ENCODE data around the gene SLC25A34. TPM values are rescaled to one million over a fixed set of nuclear protein-coding genes. Genes with fewer than 3 reads are reported as not detected.
A peak's percentile ranks its signal among the peaks of the same experiment; 100 is the strongest.

The SLC25A34 gene
- total RNA-seq, 4 donors from 2014 or later: 0.66 to 0.97 (median 0.76) TPM

DNA sequence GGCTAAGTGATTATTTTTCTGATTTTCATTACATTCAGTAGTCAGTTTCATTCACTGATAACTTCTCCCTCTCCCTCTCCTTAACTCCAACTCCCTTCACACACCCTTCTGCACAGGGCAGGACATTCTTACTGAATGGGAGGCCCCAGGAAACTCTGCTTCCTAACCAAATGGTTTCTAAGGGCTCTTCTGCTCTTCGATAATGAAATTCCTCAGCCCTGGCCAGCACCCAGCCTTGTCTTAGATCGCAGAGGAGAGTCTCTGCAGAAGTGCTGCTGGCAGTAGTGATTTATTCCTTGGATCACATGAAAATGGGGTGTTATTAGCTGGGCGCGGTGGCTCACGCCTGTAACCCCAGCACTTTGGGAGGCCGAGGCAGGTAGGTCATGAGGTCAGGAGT, 35.5 kb upstream of the SLC25A34 start:
- H3K9me3 ChIP-seq: no peaks in the 10 kb centered on the region
- DNase-seq (ENCODE audit: extremely low spot score): no peak
- H3K36me3 ChIP-seq: peaks cover 0 to 16% (median 6%) of the 10 kb centered on the region in 4 donors
- 59% methylated on average over 6 of the region's 6 CpGs for WGBS
- H3K4me1 ChIP-seq: peaks cover 48 to 82% (median 69%) of the 10 kb centered on the region in 4 donors
- intact Hi-C loops (cut with DNase I): no loop called here
- no peak overlapping the region for H3K4me3 ChIP-seq
- peak overlapping the region in 3 of 4 donors; percentile 11 to 57 (median 32) for H3K27ac ChIP-seq (replicated peaks in 1 of 4)
- H3K27me3 ChIP-seq: no peaks in the 10 kb centered on the region
- no peak for TF ChIP-seq POLR2AphosphoS5 (IDR thresholded peaks at IDR 0.05)
- TF ChIP-seq CTCF (IDR thresholded peaks at IDR 0.05): no peak
- TF ChIP-seq EP300 (IDR thresholded peaks at IDR 0.05): no peak
- no peak for TF ChIP-seq POLR2A (IDR thresholded peaks at IDR 0.05; ENCODE audit: low read depth)

DNA sequence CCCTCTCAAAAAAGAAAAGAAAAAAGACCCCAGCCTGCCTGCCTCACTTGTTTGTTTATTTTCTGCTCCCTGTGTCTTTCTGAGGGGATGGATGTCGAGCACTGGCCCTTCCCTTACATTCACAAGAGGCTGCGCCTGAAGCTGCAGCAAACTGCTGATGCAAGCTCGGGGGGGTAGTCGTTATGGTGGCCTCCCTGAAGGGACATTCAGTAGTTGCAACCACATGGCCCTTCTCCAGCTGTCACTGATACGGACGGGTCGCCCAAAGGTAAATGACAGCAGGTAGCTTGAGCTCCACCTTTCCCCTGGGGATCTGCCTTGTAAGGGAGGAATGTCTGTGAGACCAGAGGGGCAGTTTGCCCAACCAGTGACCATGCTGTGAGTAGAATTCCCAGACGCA, 34.3 kb upstream of the SLC25A34 start:
- 89% methylated on average over 8 of the region's 8 CpGs for WGBS

GRCh38 chr1:15702722-15703550, 33.1 kb upstream of the SLC25A34 start:
- TF ChIP-seq POLR2AphosphoS5 (IDR thresholded peaks at IDR 0.05) (no peak), POLR2A (IDR thresholded peaks at IDR 0.05; ENCODE audit: low read depth) (no peak), CTCF (IDR thresholded peaks at IDR 0.05) (peak in 2 of 3 experiments; percentile 22 to 30), EP300 (IDR thresholded peaks at IDR 0.05) (no peak)
- Histone ChIP-seq H3K4me1 (peaks cover 48 to 86% (median 74%) of the 10 kb centered on the region in 4 donors), H3K27me3 (no peaks in the 10 kb centered on the region), H3K36me3 (peaks cover 0 to 10% (median 9%) of the 10 kb centered on the region in 4 donors), H3K4me3 (peak overlapping the region in 3 of 4 donors; percentile 2 to 15 (median 10)), H3K27ac (replicated peaks in 1 of 4) (peak overlapping the region; percentile 82 to 91 (median 85)), H3K9me3 (no peaks in the 10 kb centered on the region)
- 65% methylated on average over 19 of the region's 19 CpGs for WGBS
- intact Hi-C loops (cut with DNase I): no loop called here
- no peak for DNase-seq (ENCODE audit: extremely low spot score)

More for the DNA sequence above, 34.3 kb upstream of the SLC25A34 start:
- TF ChIP-seq POLR2AphosphoS5 (IDR thresholded peaks at IDR 0.05) (no peak), CTCF (IDR thresholded peaks at IDR 0.05) (no peak), EP300 (IDR thresholded peaks at IDR 0.05) (no peak), POLR2A (IDR thresholded peaks at IDR 0.05; ENCODE audit: low read depth) (no peak)
- H3K4me3 ChIP-seq: no peak overlapping the region
- no peaks in the 10 kb centered on the region for H3K9me3 ChIP-seq
- no peaks in the 10 kb centered on the region for H3K27me3 ChIP-seq
- H3K36me3 ChIP-seq: peaks cover 0 to 11% (median 9%) of the 10 kb centered on the region in 4 donors
- no peak for DNase-seq (ENCODE audit: extremely low spot score)
- intact Hi-C loops (cut with DNase I): no loop called here
- peaks cover 50 to 86% (median 71%) of the 10 kb centered on the region in 4 donors for H3K4me1 ChIP-seq
- peak overlapping the region in 2 of 4 donors; percentile 87 to 91 for H3K27ac ChIP-seq (replicated peaks in 1 of 4)

DNA sequence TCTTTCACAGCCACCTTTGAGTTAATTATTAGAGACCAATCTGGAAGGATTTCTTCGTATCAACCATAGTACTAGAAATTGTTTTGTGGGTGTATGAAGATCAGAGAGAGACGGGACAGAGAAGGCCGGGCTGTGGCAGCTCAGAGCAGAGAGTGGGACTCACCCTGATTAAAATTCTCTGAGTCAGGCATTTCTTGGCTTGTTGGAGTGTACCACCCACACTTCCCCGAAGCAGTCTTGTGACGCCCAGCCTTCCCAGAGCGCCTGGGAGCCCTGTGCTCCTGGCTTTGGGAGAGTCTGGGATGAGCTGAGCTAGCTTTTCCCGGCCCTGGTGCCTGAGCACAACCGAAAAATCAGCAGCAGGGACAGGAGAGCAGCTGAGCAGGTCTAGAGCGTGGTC, 32.5 kb upstream of the SLC25A34 start:
- WGBS: 17% methylated on average over 8 of the region's 9 CpGs
- Histone ChIP-seq H3K4me3 (peak overlapping the region in 3 of 4 donors; percentile 2 to 15 (median 10)), H3K4me1 (peaks cover 48 to 89% (median 74%) of the 10 kb centered on the region in 4 donors), H3K27ac (replicated peaks in 1 of 4) (peak overlapping the region; percentile 82 to 91 (median 85)), H3K36me3 (peaks cover 0 to 10% (median 9%) of the 10 kb centered on the region in 4 donors), H3K27me3 (no peaks in the 10 kb centered on the region), H3K9me3 (no peaks in the 10 kb centered on the region)
- peak; percentile 94 for DNase-seq (ENCODE audit: extremely low spot score)
- intact Hi-C loops (cut with DNase I): no loop called here
- TF ChIP-seq POLR2A (IDR thresholded peaks at IDR 0.05; ENCODE audit: low read depth) (peak; percentile 41), EP300 (IDR thresholded peaks at IDR 0.05) (no peak), POLR2AphosphoS5 (IDR thresholded peaks at IDR 0.05) (peak; percentile 85 to 91)

DNA sequence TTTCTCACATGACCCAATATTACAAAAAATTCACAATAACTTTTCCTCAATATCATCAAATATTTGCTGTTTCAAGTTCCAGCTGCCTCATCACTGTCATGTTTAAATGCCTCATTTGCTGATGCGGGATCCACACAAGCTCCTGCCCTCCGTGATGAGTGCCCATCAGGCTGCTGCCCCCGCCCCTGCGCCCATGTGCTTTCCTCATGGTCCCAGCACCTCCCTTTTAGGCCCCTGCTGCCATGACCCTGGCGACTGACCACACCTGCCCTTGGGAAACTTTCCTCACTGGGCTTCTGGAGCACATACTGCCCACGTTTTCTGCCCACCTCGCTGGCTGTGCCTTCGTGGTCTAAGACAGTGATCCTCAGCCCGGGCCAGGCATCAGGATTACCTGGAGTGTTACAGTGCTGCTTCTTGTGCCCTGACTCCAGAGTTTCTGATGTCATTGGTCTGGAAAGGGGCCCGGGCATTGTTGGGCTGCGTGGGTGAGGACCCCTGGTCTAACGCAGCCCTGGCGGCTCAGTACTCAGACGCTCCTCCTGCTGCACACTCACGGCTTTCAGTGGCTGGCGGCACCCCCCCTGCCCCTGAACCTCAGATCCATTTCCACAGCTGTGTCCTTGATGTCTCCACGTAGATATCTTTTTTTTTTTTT, 31.4 kb upstream of the SLC25A34 start:
- no peaks in the 10 kb centered on the region for H3K27me3 ChIP-seq
- H3K9me3 ChIP-seq: no peaks in the 10 kb centered on the region
- no peak overlapping the region for H3K4me3 ChIP-seq
- TF ChIP-seq POLR2AphosphoS5 (IDR thresholded peaks at IDR 0.05): no peak
- no peak for TF ChIP-seq POLR2A (IDR thresholded peaks at IDR 0.05; ENCODE audit: low read depth)
- TF ChIP-seq EP300 (IDR thresholded peaks at IDR 0.05): no peak
- no peak for TF ChIP-seq CTCF (IDR thresholded peaks at IDR 0.05)
- 82% methylated on average over 17 of the region's 17 CpGs for WGBS
- H3K27ac ChIP-seq (replicated peaks in 1 of 4): peak overlapping the region; percentile 82 to 91 (median 85)
- intact Hi-C loops (cut with DNase I): no loop called here
- peaks cover 48 to 91% (median 77%) of the 10 kb centered on the region in 4 donors for H3K4me1 ChIP-seq
- DNase-seq (ENCODE audit: extremely low spot score): no peak
- H3K36me3 ChIP-seq: peaks cover 0 to 10% (median 9%) of the 10 kb centered on the region in 4 donors

Measured in esophagus muscularis mucosa (tissue), 4 donors.